Hepatocyte (in vitro differentiated cells): ENCODE results near the gene CPB2.

Experiments
- CTCF ChIP-seq: fragments of 200-600 bp; sonication (generic); IDR thresholded peaks from 2 replicates; pipeline ENCODE4 v1.5.1; 2016; ENCODE audit warnings: antibody characterized with exemption, mild to moderate bottlenecking; ENCODE audit not compliant: poor library complexity
- EZH2 ChIP-seq: fragments of 200-600 bp; sonication (generic); IDR thresholded peaks from 2 replicates; pipeline ENCODE4 v1.6.1; 2016; ENCODE audit warnings: antibody characterized with exemption, mild to moderate bottlenecking, borderline replicate concordance

DNA sequence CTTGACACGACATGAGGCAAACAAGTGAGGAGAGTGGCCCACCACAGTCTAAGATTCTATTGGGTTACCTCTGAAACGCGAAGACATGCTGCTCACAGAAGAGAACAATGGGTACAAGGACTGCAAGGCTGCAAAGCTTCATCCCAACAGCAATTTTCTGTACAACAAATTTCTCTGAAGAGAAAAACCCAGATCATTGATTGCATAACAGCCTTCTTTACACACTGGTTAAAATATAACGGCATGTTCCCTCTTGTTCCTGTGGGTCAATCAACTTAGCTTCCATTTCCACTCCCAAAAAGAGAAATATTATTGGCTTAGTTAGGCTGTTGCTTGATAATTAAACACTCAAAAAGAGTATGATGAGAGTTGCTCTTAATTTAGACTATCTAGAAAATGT lies at the start of gene CPB2:
- TF ChIP-seq CTCF (no peak), EZH2 (no peak)
